K562 (cell line): ENCODE data around the gene TUT1. TPM values are rescaled to one million over a fixed set of nuclear protein-coding genes. Genes with fewer than 3 reads are reported as not detected.

Experiments used
- PCBP2 ChIP-seq: fragments of 200-400 bp; formaldehyde crosslinking; IDR thresholded peaks from 2 replicates; pipeline ENCODE4 v1.6.1; 2018; ENCODE audit warnings: low read length, low read depth, mild to moderate bottlenecking, moderate library complexity; ENCODE audit not compliant: poor library complexity, severe bottlenecking
- POU5F1 ChIP-seq: fragments of 150-350 bp; IDR thresholded peaks from 2 replicates; pipeline ENCODE4 v1.6.1; 2014; ENCODE audit warnings: borderline replicate concordance, low read length, low read depth, mild to moderate bottlenecking; ENCODE audit not compliant: partially characterized antibody
- SAFB ChIP-seq: fragments of 200-400 bp; formaldehyde crosslinking; IDR thresholded peaks from 2 replicates; pipeline ENCODE4 v1.6.1; 2017; ENCODE audit warnings: low read depth, low read length, borderline replicate concordance
- ZBTB7A ChIP-seq: IDR thresholded peaks from 2 replicates; pipeline ENCODE4 v1.6.1; 2011; ENCODE audit warnings: low read depth, mild to moderate bottlenecking, low read length, moderate library complexity, borderline replicate concordance; ENCODE audit not compliant: control insufficient read depth
- ZNF232 ChIP-seq: sonication (generic); formaldehyde crosslinking; IDR thresholded peaks from 2 replicates; pipeline ENCODE4 v1.8.0; 2022; ENCODE audit warnings: mild to moderate bottlenecking, missing genetic modification reagents
- ZNF609 ChIP-seq: sonication (generic); formaldehyde crosslinking; IDR thresholded peaks from 2 replicates; pipeline ENCODE4 v1.8.1; 2023; ENCODE audit warnings: missing genetic modification reagents, mild to moderate bottlenecking, borderline replicate concordance
- polyA plus RNA-seq, 8 experiments: library from polyadenylated mRNA; depleted of rRNA in 4 of 8; stranded (reverse) in 5 of 8; unstranded in 3 of 8; fragments of >200 nt; fragmentation: Nextera tagmentation in 2 of 8; fragmentation: Illumina TruSeq in 1 of 8; extraction: Ambion mirVana in 2 of 8; extraction: Trizol in 1 of 8; gene quantifications; 2 replicates each; pipeline versions ENCODE4 v1.2.1 to v1.2.3, GENCODE V29; 2011 to 2014; ENCODE audit warnings: inconsistent platforms in 1 of 8, missing spikeins in 1 of 8
- total RNA-seq, 7 experiments: library from RNA; depleted of rRNA in 6 of 7; stranded (reverse); fragments of >200 nt in 6 of 7; fragmentation: Illumina TruSeq in 2 of 7; extraction: Trizol in 2 of 7; gene quantifications; 2 replicates each; pipeline versions ENCODE4 v1.2.1 to v1.2.3, GENCODE V29; 2011 to 2021; ENCODE audit warnings: low replicate concordance in 1 of 7
- TF ChIP-seq, protein P1 (sequence below): fragments of 200-600 bp; sonication (generic); IDR thresholded peaks from one replicate; pipeline ENCODE4 v1.6.1; 2012; ENCODE audit warnings: mild to moderate bottlenecking, low read depth, low read length, inconsistent platforms
- TF ChIP-seq, protein P2 (sequence below): sonication (generic); formaldehyde crosslinking; IDR thresholded peaks from 2 replicates; pipeline ENCODE4 v1.8.0; 2022; ENCODE audit warnings: mild to moderate bottlenecking, missing genetic modification reagents

The TUT1 gene
- total and polyA plus RNA-seq, 9 of the 15 experiments (the other 6 are each of a cell fraction or from before 2014, with no cell fraction given) = 0.66 to 44.3 (median 15.7) TPM

DNA sequence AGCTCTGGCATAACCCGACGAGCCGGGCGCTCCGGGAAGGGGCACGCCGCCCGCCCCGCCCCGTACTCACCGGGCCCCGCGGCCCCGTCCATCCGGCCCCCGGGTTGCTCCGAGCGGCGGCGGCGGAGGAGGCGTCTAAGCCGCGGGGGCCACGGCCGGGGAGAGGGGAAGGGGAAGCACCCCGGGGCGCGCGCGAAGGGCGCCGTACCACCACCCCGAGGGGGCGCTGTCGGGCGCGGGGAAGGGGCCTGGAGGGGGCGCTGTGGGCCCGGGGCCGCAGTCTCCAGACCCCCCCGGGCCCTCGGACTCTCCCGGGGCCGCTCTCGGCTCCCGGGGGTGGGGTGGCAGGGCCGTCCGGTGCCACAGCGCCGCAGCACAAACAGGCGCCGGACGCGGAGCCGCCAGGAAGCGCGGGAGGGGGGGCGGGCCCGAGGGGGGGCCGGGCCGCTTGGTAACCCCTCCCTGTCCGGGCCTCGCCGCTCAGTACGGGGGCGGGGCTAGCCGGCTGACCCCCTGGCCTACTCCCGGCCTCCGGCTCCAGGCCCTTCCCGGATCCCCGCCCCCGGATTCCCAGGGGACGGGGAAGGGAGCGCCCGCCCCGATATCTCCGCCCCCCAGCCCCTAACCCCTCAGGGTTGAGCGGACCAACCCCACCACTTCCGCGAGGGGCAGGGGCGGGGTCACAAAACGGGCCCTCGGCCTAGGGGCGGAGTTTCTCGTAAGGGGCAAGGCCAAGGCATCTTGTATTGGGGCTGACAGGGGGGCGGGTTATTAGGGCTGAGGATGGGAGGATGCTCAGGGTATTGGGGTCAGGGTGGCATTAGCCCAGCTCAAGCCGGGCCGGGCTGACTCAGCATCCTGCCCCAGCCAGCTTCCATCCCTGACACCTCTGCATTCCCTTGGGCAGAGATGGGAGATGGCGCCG is 21.3 kb upstream of the TUT1 start, which contains the start of the genes EML3 and ROM1 (continued):
- TF ChIP-seq, protein P1, sequence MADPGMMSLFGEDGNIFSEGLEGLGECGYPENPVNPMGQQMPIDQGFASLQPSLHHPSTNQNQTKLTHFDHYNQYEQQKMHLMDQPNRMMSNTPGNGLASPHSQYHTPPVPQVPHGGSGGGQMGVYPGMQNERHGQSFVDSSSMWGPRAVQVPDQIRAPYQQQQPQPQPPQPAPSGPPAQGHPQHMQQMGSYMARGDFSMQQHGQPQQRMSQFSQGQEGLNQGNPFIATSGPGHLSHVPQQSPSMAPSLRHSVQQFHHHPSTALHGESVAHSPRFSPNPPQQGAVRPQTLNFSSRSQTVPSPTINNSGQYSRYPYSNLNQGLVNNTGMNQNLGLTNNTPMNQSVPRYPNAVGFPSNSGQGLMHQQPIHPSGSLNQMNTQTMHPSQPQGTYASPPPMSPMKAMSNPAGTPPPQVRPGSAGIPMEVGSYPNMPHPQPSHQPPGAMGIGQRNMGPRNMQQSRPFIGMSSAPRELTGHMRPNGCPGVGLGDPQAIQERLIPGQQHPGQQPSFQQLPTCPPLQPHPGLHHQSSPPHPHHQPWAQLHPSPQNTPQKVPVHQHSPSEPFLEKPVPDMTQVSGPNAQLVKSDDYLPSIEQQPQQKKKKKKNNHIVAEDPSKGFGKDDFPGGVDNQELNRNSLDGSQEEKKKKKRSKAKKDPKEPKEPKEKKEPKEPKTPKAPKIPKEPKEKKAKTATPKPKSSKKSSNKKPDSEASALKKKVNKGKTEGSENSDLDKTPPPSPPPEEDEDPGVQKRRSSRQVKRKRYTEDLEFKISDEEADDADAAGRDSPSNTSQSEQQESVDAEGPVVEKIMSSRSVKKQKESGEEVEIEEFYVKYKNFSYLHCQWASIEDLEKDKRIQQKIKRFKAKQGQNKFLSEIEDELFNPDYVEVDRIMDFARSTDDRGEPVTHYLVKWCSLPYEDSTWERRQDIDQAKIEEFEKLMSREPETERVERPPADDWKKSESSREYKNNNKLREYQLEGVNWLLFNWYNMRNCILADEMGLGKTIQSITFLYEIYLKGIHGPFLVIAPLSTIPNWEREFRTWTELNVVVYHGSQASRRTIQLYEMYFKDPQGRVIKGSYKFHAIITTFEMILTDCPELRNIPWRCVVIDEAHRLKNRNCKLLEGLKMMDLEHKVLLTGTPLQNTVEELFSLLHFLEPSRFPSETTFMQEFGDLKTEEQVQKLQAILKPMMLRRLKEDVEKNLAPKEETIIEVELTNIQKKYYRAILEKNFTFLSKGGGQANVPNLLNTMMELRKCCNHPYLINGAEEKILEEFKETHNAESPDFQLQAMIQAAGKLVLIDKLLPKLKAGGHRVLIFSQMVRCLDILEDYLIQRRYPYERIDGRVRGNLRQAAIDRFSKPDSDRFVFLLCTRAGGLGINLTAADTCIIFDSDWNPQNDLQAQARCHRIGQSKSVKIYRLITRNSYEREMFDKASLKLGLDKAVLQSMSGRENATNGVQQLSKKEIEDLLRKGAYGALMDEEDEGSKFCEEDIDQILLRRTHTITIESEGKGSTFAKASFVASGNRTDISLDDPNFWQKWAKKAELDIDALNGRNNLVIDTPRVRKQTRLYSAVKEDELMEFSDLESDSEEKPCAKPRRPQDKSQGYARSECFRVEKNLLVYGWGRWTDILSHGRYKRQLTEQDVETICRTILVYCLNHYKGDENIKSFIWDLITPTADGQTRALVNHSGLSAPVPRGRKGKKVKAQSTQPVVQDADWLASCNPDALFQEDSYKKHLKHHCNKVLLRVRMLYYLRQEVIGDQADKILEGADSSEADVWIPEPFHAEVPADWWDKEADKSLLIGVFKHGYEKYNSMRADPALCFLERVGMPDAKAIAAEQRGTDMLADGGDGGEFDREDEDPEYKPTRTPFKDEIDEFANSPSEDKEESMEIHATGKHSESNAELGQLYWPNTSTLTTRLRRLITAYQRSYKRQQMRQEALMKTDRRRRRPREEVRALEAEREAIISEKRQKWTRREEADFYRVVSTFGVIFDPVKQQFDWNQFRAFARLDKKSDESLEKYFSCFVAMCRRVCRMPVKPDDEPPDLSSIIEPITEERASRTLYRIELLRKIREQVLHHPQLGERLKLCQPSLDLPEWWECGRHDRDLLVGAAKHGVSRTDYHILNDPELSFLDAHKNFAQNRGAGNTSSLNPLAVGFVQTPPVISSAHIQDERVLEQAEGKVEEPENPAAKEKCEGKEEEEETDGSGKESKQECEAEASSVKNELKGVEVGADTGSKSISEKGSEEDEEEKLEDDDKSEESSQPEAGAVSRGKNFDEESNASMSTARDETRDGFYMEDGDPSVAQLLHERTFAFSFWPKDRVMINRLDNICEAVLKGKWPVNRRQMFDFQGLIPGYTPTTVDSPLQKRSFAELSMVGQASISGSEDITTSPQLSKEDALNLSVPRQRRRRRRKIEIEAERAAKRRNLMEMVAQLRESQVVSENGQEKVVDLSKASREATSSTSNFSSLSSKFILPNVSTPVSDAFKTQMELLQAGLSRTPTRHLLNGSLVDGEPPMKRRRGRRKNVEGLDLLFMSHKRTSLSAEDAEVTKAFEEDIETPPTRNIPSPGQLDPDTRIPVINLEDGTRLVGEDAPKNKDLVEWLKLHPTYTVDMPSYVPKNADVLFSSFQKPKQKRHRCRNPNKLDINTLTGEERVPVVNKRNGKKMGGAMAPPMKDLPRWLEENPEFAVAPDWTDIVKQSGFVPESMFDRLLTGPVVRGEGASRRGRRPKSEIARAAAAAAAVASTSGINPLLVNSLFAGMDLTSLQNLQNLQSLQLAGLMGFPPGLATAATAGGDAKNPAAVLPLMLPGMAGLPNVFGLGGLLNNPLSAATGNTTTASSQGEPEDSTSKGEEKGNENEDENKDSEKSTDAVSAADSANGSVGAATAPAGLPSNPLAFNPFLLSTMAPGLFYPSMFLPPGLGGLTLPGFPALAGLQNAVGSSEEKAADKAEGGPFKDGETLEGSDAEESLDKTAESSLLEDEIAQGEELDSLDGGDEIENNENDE = no peak
- TF ChIP-seq SAFB (no peak), POU5F1 (no peak), ZNF232 (CRISPR knock-in tag) (no peak), PCBP2 (no peak), ZBTB7A (peak; percentile 94), ZNF609 (CRISPR knock-in tag) (no peak)
- TF ChIP-seq, protein P2, sequence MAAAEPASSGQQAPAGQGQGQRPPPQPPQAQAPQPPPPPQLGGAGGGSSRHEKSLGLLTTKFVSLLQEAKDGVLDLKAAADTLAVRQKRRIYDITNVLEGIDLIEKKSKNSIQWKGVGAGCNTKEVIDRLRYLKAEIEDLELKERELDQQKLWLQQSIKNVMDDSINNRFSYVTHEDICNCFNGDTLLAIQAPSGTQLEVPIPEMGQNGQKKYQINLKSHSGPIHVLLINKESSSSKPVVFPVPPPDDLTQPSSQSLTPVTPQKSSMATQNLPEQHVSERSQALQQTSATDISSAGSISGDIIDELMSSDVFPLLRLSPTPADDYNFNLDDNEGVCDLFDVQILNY = no peak
